NAMALWA (cell line): ENCODE results near the gene MARK3.

ENCODE experiments used
- DNase-seq: peaks from one replicate; pipeline ENCODE4 v3.0.0-alpha.2; 2015; ENCODE audit warnings: low spot score

The MARK3 gene

DNA sequence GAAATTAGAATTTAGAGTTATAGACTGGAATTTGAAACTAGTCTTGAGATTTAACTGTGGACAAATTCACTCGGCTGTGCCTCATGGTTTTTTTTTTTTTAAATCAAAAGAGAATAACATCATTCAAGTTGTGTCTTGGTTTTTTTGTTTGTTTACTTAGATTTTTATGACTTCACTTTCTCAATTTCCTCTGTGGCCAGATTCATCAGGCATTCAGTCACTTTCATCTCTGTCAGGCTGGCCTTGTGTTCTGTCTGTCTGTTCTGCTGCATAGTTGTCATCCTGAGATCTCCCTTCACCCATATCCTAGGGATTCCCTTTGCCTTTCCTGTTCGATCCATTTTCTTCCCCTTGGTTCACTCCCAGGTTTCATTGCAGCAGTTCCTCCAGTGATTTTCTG lies 10.0 kb downstream of the MARK3 start:
- no peak for DNase-seq

DNA sequence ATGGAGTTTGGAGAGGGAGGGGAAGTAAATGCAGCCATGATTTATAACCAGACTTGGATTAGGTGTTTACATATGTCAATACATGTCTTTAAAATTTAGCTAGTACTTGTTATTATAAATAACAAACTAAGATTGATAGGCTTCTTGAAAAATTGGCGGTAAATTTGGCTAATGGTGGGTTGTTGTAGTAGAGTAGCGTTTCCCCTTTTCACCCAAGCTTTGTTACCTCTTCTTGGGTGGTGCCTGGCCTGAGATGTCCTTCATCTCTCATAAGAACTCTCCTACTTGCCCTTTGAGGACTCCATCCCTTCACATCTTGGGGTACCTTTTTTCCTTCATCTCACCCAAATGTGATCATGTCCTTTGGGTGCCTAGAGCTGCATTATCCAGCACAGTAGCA lies 11.2 kb downstream of the MARK3 start:
- DNase-seq: no peak

DNA sequence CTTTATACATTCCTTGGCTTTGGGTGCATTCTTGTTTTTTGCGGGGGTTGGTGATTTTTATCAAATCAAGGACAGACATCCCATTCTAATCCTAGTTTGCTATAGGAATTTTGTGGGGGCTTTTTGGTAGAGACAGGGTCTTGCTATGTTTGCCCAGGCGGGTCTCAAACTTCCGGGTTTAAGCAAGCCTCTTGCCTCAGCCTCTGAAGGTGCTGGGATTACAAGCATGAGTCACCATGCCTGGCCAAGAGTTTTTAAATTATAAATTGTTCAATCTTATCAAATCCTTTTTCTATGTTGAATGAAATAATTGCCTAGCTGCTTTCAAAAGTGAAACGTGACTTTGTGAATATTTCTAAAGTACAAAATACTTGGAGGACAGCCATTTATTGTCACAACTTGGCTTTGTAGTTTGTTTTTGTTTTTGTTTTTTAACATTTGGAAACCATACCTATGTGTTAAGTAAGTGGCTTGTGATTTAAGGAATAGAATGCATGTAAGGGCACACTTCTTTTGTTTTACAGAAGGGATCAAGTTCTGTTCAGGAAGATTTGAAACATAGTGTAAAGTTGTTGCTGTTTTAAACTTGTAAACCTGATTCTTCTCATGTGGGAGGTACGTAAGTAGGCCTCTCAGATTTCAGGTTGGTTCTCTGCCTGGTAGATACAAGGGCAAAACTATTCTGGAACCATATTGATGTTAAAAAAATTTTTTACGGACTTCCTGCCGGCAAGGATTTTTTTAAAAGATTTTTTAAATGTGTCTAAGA lies 13.4 kb downstream of the MARK3 start:
- no peak for DNase-seq

- no peak for DNase-seq
These were observed 15.3 kb downstream of the MARK3 start for GRCh38 chr14:103400537-103400936.

DNA sequence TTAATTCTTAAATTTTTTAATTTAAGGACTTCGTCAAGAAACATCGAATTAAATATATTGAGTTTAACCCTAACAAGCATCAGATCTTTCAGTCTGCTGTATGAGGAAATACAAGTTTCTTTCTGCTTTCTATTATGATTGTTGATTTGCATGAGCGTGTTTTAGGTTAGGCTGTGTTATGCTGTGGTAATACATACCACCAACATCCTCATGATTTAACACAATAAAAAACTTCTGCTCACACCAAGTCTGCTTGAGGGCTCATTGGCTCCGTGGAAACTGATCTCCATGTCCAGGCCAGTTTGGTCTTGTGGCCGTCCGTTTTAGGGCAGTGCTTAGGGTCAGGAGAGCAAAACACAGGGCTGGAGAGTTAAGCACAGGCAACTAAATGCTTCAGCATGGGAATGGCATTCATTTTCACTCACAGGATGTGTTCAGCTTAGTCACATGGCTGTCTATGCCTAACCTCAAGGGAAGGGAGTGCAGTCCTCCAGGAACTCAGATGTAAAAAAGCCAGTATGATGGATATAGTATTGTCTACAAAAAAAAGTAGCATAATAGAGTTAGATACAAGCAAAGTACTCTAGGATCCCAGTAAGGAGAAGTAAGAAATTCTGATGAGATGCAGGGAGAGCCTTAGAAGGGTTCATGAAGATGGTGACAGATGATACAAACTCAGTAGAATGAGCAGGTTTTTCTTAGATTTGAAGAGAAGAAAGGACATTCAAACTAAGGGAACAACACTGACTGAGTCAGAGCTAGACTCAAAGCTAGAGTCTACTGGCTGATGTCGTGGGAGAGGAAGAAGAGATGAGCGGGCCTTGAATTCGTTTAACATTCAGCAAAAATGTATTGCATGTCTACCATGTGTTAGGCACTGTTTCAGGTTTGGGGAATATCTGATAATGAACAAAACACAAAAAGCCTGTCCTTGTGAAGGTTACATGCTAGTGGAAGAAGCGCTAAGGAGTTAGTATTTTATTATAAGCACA lies 16.3 kb downstream of the MARK3 start:
- DNase-seq: no peak

- no peak for DNase-seq
These were observed 17.5 kb downstream of the MARK3 start for GRCh38 chr14:103402695-103403094.

DNA sequence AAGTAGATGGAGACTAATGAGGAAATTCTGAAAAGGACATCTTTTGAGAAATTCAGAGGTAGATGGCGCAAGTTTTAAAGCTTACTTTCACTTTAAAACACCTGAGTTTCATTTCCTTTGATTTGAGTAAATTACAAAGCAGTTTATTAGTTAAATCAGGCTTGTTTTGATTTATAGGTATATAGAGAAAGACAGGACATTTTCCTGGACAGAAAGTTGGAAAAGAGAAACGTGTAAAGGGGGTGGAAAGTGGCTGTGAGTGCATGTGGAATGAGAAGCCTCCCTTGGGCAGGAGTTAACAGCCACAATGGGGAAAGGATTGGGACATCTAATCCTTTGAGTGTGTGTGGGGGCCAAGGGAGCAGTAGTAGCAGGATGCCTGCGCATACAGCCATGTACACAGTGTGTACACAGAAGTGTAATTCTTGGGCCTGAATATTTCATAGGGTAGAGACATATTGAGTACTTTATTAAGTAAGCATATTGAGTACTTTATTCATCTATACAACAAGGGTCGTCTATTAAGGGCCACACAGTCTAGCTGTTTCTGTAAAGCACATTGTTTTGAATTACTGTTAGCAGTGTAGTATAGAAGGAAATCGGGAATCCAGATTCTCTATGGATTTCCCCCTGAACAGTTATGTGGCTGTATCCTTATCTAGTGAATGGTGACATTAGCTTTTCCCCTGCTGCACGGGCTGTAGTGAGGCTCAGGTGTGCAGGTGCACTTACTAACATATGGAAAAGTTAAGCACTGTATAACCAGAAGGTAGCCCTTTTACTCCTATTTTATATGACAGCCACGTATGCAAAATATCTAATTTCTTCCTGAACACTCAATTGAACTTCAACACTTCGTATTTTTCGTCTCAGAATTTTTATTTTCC lies 19.1 kb downstream of the MARK3 start:
- DNase-seq: no peak

DNA sequence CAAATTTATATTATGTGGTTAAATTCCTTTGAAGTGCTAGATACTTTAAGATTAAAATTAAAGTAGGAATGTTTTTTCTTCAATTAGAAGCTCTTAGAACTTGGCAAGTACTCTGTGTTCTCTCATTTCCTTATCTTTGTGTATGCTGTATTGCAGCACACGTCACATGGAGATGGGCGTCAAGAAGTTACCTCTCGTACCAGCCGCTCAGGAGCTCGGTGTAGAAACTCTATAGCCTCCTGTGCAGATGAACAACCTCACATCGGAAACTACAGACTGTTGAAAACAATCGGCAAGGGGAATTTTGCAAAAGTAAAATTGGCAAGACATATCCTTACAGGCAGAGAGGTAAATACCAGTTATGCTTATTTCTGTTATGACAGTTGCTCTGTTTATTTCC lies 19.7 kb downstream of the MARK3 start:
- DNase-seq: no peak

DNA sequence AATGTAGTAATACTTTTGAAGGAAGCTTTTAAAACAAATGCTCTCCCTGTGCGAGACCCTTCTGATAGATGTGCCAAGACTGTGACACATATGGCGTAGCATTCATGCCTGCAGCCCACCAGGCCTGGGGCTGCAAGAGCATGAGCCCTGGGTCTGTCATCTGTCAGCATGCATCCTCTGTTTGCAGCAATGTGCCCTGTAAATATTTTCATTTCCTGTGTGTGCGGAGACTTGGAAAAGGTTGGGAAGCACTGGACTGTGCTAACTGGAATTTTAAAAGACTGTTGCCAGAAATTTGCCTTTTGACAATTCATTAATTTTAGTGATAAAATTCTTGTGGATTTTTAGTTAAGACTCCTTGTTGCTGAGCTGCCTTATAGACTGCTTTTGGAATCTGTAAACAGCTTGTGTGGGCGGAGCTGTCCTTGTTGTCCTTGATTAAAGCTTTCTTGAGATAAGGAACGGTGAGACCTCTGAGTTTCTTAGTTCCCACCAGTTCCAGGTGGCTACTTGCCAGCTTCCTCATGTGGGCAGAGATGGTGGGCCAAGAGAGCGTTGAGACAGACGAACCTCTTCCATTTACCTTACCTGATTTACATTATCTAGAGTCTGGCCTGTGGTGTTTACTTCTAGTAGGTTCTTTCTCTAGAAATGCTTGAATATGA lies 23.4 kb downstream of the MARK3 start:
- DNase-seq: no peak

- no peak for DNase-seq
These were observed 31.7 kb downstream of the MARK3 start for GRCh38 chr14:103416916-103417315.

DNA sequence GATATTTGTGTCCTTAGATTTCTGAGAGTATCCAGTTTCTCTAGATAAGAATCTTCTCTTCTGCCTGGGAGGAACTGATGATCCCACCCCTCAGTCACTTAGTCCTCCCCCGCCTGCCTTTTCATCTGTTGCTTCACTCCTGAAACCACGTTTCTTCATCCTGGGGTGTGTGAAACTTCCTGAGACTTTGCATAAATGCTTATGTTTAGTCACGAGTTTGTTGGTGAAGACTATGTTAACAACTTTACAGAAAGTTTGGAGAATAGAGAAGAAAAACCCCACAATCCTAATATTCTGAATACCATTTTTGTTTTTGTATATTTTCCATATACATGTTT lies 33.2 kb downstream of the MARK3 start:
- DNase-seq: no peak

DNA sequence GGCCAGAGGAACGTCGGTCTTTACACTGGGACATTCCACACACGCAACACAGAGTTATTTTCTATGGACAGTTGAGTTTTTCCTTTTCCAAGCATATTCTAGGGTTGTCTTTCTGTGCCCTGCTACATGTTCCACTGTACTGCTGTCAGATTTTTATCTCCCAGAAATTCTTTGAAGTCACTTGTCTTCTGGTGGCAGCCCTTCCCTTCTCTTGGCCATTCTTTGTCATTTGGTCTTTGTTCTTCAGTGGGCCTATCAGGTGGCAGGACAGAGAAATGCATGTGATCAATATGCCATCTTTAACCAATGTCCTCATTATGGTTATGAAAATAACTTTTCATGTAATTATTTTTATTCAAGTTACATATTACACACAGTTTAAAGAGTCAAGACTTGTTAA lies 36.3 kb downstream of the MARK3 start:
- DNase-seq: no peak

DNA sequence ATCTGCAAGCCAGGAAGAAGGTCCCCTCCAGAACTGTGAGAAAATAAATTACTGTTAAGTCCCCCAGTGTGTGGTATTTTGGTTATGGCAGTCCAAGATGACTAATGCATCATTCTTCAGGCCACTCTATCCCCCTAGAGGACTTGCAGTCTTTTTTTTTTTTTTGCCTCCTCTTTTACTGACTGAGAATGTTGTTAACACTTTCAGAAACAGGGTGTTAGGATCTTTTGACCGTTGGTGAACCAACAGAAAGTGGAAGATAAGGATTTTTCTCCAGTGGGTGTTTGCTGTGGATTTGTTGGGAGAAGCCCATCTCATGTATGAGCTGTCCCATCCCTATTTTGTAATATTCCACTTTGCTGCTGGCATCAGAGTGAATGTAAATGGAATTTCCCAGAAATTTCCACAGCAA lies 37.8 kb downstream of the MARK3 start:
- DNase-seq: no peak

DNA sequence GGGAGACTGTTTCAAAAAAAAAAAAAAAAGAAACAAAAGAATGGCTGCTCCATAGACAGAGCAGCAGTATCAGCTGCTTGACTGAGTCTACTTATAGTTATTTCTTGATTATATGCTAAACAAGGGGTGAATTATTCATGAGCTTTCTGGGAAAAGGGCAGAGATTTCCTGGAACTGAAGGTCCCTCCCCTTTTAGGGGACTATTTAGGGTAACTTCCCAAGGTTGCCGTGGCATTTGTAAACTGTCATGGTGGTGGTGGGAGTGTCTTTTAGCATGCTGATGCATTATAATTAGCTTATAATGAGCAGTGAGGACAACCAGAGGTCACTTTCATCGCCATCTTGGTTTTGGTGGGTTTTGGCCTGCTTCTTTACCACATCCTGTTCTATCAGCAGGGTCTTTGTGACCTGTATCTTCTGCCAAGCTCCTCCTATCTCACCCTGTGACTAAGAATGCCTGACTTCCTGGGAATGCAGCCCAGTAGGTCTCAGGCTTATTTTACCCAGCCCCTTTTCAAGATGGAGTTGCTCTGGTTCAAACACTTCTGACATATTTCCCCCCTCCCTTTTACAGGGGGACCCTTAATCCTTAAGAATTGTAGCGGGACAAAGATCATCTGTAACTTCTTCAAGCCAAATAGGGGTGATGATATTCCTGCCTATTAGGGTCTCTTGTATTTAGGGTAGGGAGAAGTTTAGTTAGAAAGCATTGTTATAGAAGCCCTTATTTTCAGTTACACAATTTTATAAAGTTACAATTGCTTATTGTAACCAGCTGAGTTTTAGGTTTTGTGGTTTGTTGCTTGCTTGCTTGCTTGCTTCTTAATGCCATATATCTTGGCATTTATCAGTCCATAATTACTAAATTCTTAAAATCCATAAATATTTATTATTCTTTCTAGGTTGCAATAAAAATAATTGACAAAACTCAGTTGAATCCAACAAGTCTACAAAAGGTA lies 42.5 kb downstream of the MARK3 start:
- DNase-seq: peak; percentile 6

GRCh38 chr14:103428723-103429556 lies 43.7 kb downstream of the MARK3 start:
- no peak for DNase-seq

DNA sequence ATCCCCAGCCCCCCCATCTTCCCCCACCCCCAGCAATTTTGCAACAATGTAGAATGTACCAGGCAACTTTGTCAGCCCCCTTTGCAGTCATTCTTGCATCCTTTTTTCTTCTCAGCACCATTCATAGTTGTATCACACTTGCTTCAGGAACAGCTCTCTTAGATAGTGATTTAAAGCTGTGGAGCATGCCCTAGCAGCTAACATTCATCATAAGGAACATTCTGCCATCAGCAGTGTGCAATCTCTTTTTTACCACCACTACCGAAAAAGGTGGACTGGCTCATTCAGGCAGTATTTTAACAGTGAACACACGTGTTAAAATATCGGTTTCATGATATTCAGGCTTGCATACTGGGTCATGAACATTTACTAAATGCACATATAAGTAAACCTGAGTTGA lies 45.1 kb downstream of the MARK3 start:
- no peak for DNase-seq

GRCh38 chr14:103432627-103433026 lies 47.4 kb downstream of the MARK3 start:
- DNase-seq: no peak

DNA sequence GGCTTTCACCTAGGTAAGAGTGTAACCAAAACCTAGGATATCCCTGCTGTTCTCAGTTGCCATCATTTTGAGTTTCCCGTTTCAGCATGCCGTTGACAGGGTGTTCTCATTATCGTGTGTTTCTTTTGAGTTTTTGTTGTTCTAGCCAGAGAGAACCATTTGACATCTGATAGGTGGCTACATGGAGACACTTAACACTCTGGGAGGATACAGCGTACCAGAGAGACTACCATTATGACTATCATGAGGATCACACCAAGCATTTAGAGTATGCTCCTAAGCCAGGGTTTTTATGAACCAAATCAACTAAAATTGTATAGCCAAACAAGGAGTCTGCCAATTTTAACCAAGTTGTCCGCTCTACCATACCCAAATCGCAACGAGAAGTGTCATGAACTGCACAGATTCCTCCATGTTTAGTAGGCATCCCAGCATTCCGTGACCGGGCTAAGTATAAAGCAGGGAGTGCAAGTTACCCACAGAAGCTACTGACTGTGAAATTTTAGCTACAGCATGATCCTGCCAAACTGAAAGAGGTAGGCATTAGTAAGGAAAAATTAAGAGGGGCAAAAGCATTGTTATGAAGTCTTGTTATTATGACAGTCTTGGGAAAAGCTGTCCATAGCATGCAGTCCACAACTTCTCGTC lies 48.8 kb downstream of the MARK3 start:
- DNase-seq: no peak

GRCh38 chr14:103434868-103435442 lies 49.7 kb downstream of the MARK3 start:
- DNase-seq: no peak
